OCI-LY7 (cell line): ENCODE measurements around the gene DOC2A.

ENCODE experiments used
- EZH2phosphoT487 ChIP-seq: fragments of 200-600 bp; sonication (generic); IDR thresholded peaks from 2 replicates; pipeline ENCODE4 v1.6.1; 2018; ENCODE audit warnings: low read depth, borderline replicate concordance, mild to moderate bottlenecking, mixed run types, antibody characterized with exemption, low read length, moderate library complexity, mixed read lengths
- TF ChIP-seq, protein P1 (sequence below): fragments of 200-600 bp; sonication (generic); conservative IDR thresholded peaks from 2 replicates; pipeline ENCODE4 v1.5.1; 2014; ENCODE audit warnings: mild to moderate bottlenecking, antibody characterized with exemption, low read length, moderate library complexity, mixed read lengths

DNA sequence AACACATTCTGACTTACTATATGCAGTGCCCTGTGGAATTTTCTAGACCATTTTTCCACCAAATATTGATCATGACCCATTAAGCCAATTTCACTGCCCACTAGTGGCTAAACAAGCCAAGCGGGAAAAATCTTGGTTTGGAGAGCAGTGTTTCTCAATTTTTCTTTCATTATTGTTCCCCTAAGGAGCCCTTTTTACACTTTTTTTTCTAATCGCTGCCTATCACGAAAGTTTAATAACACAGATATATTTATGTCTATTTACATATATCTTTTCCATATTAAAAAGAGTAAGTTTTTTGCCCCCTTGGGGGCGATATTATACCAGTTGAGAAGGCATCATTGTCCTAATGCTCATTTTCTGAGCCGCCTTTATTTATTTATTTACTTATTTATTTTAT lies 31.0 kb upstream of the DOC2A start:
- TF ChIP-seq, protein P1, sequence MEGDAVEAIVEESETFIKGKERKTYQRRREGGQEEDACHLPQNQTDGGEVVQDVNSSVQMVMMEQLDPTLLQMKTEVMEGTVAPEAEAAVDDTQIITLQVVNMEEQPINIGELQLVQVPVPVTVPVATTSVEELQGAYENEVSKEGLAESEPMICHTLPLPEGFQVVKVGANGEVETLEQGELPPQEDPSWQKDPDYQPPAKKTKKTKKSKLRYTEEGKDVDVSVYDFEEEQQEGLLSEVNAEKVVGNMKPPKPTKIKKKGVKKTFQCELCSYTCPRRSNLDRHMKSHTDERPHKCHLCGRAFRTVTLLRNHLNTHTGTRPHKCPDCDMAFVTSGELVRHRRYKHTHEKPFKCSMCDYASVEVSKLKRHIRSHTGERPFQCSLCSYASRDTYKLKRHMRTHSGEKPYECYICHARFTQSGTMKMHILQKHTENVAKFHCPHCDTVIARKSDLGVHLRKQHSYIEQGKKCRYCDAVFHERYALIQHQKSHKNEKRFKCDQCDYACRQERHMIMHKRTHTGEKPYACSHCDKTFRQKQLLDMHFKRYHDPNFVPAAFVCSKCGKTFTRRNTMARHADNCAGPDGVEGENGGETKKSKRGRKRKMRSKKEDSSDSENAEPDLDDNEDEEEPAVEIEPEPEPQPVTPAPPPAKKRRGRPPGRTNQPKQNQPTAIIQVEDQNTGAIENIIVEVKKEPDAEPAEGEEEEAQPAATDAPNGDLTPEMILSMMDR = peak; percentile 76
- TF ChIP-seq EZH2phosphoT487 = no peak
